ENCODE data around the gene ZNF576.
"Not testable (repeated sequence)": the region's sequence is repeated elsewhere in the genome, so short reads cannot be mapped to it uniquely, and the experiment has no call there.

ZNF576 gene

DNA sequence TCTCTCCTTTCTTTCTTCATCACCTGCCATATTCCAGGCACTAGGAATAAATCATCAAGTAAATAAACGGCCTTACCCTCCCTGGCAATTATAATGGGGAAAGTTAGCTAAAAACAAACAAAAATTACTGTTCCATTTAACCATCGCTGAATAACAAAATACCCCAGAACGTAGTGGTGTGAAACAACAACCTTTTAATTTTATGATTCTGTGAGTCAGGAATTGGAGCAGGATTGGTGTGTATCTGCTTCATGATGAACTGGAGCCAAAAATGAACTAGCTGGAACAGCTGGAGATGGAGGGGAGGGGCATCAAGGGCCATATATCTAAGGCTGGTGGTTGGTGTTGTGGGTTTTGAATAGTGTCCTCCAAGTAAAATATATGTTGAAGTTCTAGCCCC, 46.9 kb downstream of the ZNF576 start:
- Histone ChIP-seq H3K27ac (no peak overlapping the region), H3K36me3 (peaks cover 29% of the 10 kb centered on the region), H3K4me3 (ENCODE audit: low read depth in 1 of 2, low read length in 1 of 2) (no peak overlapping the region), H3K9me3 (no peaks in the 10 kb centered on the region), H3K27me3 (peaks cover 36% of the 10 kb centered on the region), H3K4me1 (ENCODE audit: control insufficient read depth in 1 of 2, insufficient read depth in 1 of 2, low read depth in 1 of 2, low read length in 1 of 2) (peaks cover 3 to 11% of the 10 kb centered on the region in 2 experiments)
- TF ChIP-seq, protein P1, sequence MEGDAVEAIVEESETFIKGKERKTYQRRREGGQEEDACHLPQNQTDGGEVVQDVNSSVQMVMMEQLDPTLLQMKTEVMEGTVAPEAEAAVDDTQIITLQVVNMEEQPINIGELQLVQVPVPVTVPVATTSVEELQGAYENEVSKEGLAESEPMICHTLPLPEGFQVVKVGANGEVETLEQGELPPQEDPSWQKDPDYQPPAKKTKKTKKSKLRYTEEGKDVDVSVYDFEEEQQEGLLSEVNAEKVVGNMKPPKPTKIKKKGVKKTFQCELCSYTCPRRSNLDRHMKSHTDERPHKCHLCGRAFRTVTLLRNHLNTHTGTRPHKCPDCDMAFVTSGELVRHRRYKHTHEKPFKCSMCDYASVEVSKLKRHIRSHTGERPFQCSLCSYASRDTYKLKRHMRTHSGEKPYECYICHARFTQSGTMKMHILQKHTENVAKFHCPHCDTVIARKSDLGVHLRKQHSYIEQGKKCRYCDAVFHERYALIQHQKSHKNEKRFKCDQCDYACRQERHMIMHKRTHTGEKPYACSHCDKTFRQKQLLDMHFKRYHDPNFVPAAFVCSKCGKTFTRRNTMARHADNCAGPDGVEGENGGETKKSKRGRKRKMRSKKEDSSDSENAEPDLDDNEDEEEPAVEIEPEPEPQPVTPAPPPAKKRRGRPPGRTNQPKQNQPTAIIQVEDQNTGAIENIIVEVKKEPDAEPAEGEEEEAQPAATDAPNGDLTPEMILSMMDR (IDR thresholded peaks at IDR 0.05), result no peak

DNA sequence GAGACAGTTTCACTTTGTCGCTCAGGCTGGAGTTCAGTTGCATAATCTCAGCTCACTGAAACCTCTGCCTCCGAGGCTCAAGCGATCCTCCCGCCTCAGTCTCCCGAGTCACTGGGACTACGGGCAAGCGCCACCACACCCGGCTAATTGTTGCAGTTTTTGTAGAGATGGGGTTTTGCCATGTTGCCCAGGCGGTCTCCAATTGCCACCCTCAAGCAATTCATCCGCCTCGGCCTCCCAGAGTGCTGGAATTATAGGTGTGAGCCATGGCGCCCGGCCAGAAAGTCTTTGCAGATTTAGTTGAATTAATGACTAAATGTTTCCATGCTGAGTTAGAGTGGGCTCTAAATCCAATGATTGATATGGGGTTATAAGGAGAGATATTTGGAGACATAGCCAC, 47.8 kb downstream of the ZNF576 start:
- Histone ChIP-seq H3K9me3 (no peaks in the 10 kb centered on the region), H3K4me3 (ENCODE audit: low read depth in 1 of 2, low read length in 1 of 2) (no peak overlapping the region)
- TF ChIP-seq, protein P1 (IDR thresholded peaks at IDR 0.05), result no peak

GRCh38 chr19:43648633-43649032, 52.2 kb downstream of the ZNF576 start:
- Histone ChIP-seq H3K4me1 (ENCODE audit: control insufficient read depth in 1 of 2, insufficient read depth in 1 of 2, low read depth in 1 of 2, low read length in 1 of 2) (no peaks in the 10 kb centered on the region), H3K36me3 (peaks cover 82% of the 10 kb centered on the region), H3K9me3 (peaks cover 4% of the 10 kb centered on the region), H3K27me3 (no peaks in the 10 kb centered on the region), H3K27ac (peak overlapping the region; percentile 26), H3K4me3 (ENCODE audit: low read depth in 1 of 2, low read length in 1 of 2) (no peak overlapping the region)
- TF ChIP-seq, protein P1 (IDR thresholded peaks at IDR 0.05), result no peak

More for the DNA sequence above, 47.8 kb downstream of the ZNF576 start:
- peaks cover 3 to 11% of the 10 kb centered on the region in 2 experiments for H3K4me1 ChIP-seq (ENCODE audit: control insufficient read depth in 1 of 2, insufficient read depth in 1 of 2, low read depth in 1 of 2, low read length in 1 of 2)
- peaks cover 38% of the 10 kb centered on the region for H3K36me3 ChIP-seq
- H3K27me3 ChIP-seq, result peaks cover 28% of the 10 kb centered on the region
- no peak overlapping the region for H3K27ac ChIP-seq

- H3K36me3 ChIP-seq, result peaks cover 91% of the 10 kb centered on the region
- peaks cover 4% of the 10 kb centered on the region for H3K9me3 ChIP-seq
- H3K27me3 ChIP-seq, result no peaks in the 10 kb centered on the region
- no peak overlapping the region for H3K4me3 ChIP-seq (ENCODE audit: low read depth in 1 of 2, low read length in 1 of 2)
- H3K27ac ChIP-seq, result no peak overlapping the region
- TF ChIP-seq, protein P1 (IDR thresholded peaks at IDR 0.05), result no peak
- H3K4me1 ChIP-seq (ENCODE audit: control insufficient read depth in 1 of 2, insufficient read depth in 1 of 2, low read depth in 1 of 2, low read length in 1 of 2), result no peaks in the 10 kb centered on the region
Measured at GRCh38 chr19:43649514-43649913, 53.1 kb downstream of the ZNF576 start.

DNA sequence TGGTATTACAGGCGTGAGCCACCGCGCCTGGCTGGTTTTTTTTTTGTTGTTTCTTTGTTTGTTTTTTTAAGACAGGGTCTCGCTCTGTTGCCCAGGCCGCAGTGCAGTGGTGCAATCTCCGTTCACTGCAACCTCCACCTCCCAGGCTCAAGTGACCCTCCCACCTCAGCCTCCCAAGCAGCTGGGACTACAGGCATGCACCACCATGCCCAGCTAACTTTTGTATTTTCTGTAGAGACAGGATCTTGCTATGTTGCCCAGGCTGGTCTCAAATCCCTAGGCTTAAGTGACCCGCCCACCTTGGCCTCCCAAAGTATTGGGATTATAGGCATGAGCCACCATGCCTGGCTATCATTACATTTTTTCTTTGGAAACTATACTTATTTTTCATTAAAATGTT, 53.9 kb downstream of the ZNF576 start:
- H3K27me3 ChIP-seq; H3K4me3 ChIP-seq (ENCODE audit: low read depth in 1 of 2, low read length in 1 of 2); H3K27ac ChIP-seq; H3K9me3 ChIP-seq; H3K4me1 ChIP-seq (ENCODE audit: control insufficient read depth in 1 of 2, insufficient read depth in 1 of 2, low read depth in 1 of 2, low read length in 1 of 2): not testable (repeated sequence)
- peaks cover 99% of the 10 kb centered on the region for H3K36me3 ChIP-seq
